HCT116 (cell line): ENCODE results near the gene CAPN5. TPM values are rescaled to one million over a fixed set of nuclear protein-coding genes. Genes with fewer than 3 reads are reported as not detected.

Source experiments
- ATAC-seq: fragments of 200-7000 bp; cut with Tn5 transposase; 2 replicates; pipeline ENCODE4 v1.9.1; 2020; ENCODE audit warnings: mild to moderate bottlenecking, moderate library complexity
- BruUV-seq: library from RNA; stranded (reverse); fragments of 400-500 nt; replicated peaks from 2 replicates; lab custom pipeline; 2021; lab: Mats Ljungman, UMichigan
- CTCF ChIA-PET: fragments of 300-600 bp; sonication (Branson Sonifier 250); formaldehyde crosslinking; loops from one replicate; lab custom pipeline; 2021; ENCODE audit warnings: antibody characterized with exemption; lab: Charles Lee
- POLR2A ChIA-PET: fragments of 300-600, 350-600 bp; sonication (Branson Sonifier 250); formaldehyde crosslinking; loops from one replicate; lab custom pipeline; 2021; ENCODE audit warnings: antibody characterized with exemption; lab: Charles Lee
- RAD21 ChIA-PET, 2 experiments: fragments of 300-600 bp; sonication (Branson Sonifier 250); formaldehyde crosslinking; loops; one replicate each; lab custom pipeline; 2023; ENCODE audit warnings: low total read pairs in 2 of 2; ENCODE audit not compliant: uncharacterized antibody in 2 of 2, unreplicated experiment in 2 of 2, low non-redundant PET in 1 of 2; lab: Charles Lee
- DNase-seq: peaks from one replicate; pipeline ENCODE4 v3.0.0-alpha.2; 2010; ENCODE audit warnings: low read depth, low spot score
- H2AFZ ChIP-seq: fragments of 200-600 bp; shearing (Covaris generic), sonication (generic); 2 replicates; pipeline ENCODE4 v1.6.1; 2017; ENCODE audit warnings: low read depth, mixed run types, mixed read lengths, antibody characterized with exemption, low read length; ENCODE audit not compliant: poor library complexity, severe bottlenecking
- H3K27ac ChIP-seq: 2 replicates; pipeline ENCODE4 v1.5.1; 2012; ENCODE audit warnings: low read depth, low read length
- H3K27me3 ChIP-seq: fragments of 200-600 bp; sonication (generic); 2 replicates; pipeline ENCODE4 v1.6.1; 2016; ENCODE audit warnings: mixed run types, low read length, mixed read lengths; ENCODE audit not compliant: insufficient read depth
- H3K36me3 ChIP-seq, 2 experiments: fragments of 200-500 bp in 1 of 2; fragments of 200-600 bp in 1 of 2; sonication (Bioruptor generic) in 1 of 2; sonication (generic) in 1 of 2; 2 replicates each; pipeline versions ENCODE4 v1.5.1 to v1.6.1; 2014 to 2016; ENCODE audit warnings: low read length in 2 of 2, inconsistent platforms in 1 of 2, mixed read lengths in 1 of 2, mixed run types in 1 of 2; ENCODE audit not compliant: insufficient read depth in 2 of 2, control insufficient read depth in 1 of 2
- H3K4me1 ChIP-seq, 2 experiments: fragments of 200-600 bp in 1 of 2; sonication (generic) in 1 of 2; 2 replicates each; pipeline versions ENCODE4 v1.5.1 to v1.6.1; 2012 to 2017; ENCODE audit warnings: low read length in 2 of 2, inconsistent platforms in 1 of 2, mild to moderate bottlenecking in 1 of 2, mixed read lengths in 1 of 2, mixed run types in 1 of 2, moderate library complexity in 1 of 2; ENCODE audit not compliant: insufficient read depth in 2 of 2, control insufficient read depth in 1 of 2
- H3K4me2 ChIP-seq: fragments of 200-600 bp; sonication (generic); 2 replicates; pipeline ENCODE4 v1.6.1; 2017; ENCODE audit warnings: mixed run types, low read length, mixed read lengths
- H3K4me3 ChIP-seq, 2 experiments: fragments of 200-600 bp in 1 of 2; sonication (generic) in 1 of 2; replicated peaks in 1 of 2; 2 replicates each; pipeline ENCODE4 v1.5.1; 2011 to 2016; ENCODE audit warnings: low read length in 2 of 2, control low read depth in 1 of 2, low read depth in 1 of 2, mild to moderate bottlenecking in 1 of 2, mixed read lengths in 1 of 2, mixed run types in 1 of 2
- H3K79me2 ChIP-seq: fragments of 200-600 bp; sonication (generic); 2 replicates; pipeline ENCODE4 v1.6.1; 2017; ENCODE audit warnings: mild to moderate bottlenecking, mixed run types, low read length, moderate library complexity, mixed read lengths; ENCODE audit not compliant: insufficient read depth
- H3K9ac ChIP-seq: fragments of 200-600 bp; sonication (generic); 2 replicates; pipeline ENCODE4 v1.6.1; 2016; ENCODE audit warnings: low read length, mixed read lengths
- H3K9me2 ChIP-seq: fragments of 200-600 bp; sonication (generic), shearing (Covaris generic); 2 replicates; pipeline ENCODE4 v1.6.1; 2017; ENCODE audit warnings: mixed run types, mild to moderate bottlenecking, moderate library complexity; ENCODE audit not compliant: insufficient read depth
- H3K9me3 ChIP-seq, 2 experiments: fragments of 200-500 bp in 1 of 2; fragments of 200-600 bp in 1 of 2; sonication (Bioruptor generic) in 1 of 2; sonication (generic) in 1 of 2; 2 replicates each; pipeline ENCODE4 v1.6.1; 2014 to 2017; ENCODE audit warnings: low read length in 2 of 2, mixed read lengths in 2 of 2, inconsistent platforms in 1 of 2, low read depth in 1 of 2, mild to moderate bottlenecking in 1 of 2, mixed run types in 1 of 2, moderate library complexity in 1 of 2; ENCODE audit not compliant: control insufficient read depth in 1 of 2, insufficient read depth in 1 of 2
- H4K20me1 ChIP-seq: fragments of 200-600 bp; sonication (generic), shearing (Covaris generic); 2 replicates; pipeline ENCODE4 v1.6.1; 2017; ENCODE audit warnings: mixed run types, mild to moderate bottlenecking, moderate library complexity; ENCODE audit not compliant: insufficient read depth
- ATF3 ChIP-seq: IDR thresholded peaks from 2 replicates; pipeline ENCODE4 v1.6.1; 2012
- CBX3 ChIP-seq: IDR thresholded peaks from 2 replicates; pipeline ENCODE4 v1.6.1; 2012; ENCODE audit warnings: low read depth
- EZH2 ChIP-seq: fragments of 200-600 bp; sonication (generic); IDR thresholded peaks from 2 replicates; pipeline ENCODE4 v1.6.1; 2017; ENCODE audit warnings: antibody characterized with exemption, mixed run types
- JUND ChIP-seq: IDR thresholded peaks from 2 replicates; pipeline ENCODE4 v1.6.1; 2012
- POLR2AphosphoS5 ChIP-seq: IDR thresholded peaks from 2 replicates; pipeline ENCODE4 v1.6.1; 2011; ENCODE audit warnings: mild to moderate bottlenecking, low read depth, low read length, moderate library complexity
- RAD21 ChIP-seq: IDR thresholded peaks from 2 replicates; pipeline ENCODE4 v1.6.1; 2012; ENCODE audit warnings: low read depth, mild to moderate bottlenecking
- REST ChIP-seq: IDR thresholded peaks from 2 replicates; pipeline ENCODE4 v1.6.1; 2012; ENCODE audit warnings: low read depth
- TCF7L2 ChIP-seq: IDR thresholded peaks from 2 replicates; pipeline ENCODE4 v1.7.0; 2011; ENCODE audit warnings: borderline replicate concordance, inconsistent platforms; ENCODE audit not compliant: insufficient read depth, insufficient read length; ENCODE audit errors: extremely low read depth
- ZBTB33 ChIP-seq: IDR thresholded peaks from 2 replicates; pipeline ENCODE4 v1.6.1; 2011; ENCODE audit warnings: mild to moderate bottlenecking, low read length, moderate library complexity; ENCODE audit not compliant: insufficient replicate concordance; ENCODE audit errors: extremely low read depth
- ZFX ChIP-seq: fragments of 450-650 bp; IDR thresholded peaks from 2 replicates; pipeline ENCODE4 v1.6.1; 2017
- intact Hi-C: fragments of 100-400 bp; cut with micrococcal nuclease; formaldehyde crosslinking; loops from 2 replicates; pipeline ENCODE4 v1.10.0; 2022
- total RNA-seq: library from RNA; stranded (reverse); gene quantifications from one replicate; pipeline ENCODE4 v1.2.1, GENCODE V29; 2021; ENCODE audit not compliant: unreplicated experiment

CAPN5 gene
- total RNA-seq, 1 experiment from 2014 or later = 8.6 TPM

GRCh38 chr11:77172666-77172982, 105.9 kb downstream of the CAPN5 start:
- CTCF ChIA-PET = no interaction called here
- no peak overlapping the region for H3K9ac ChIP-seq
- no peaks in the 10 kb centered on the region for H3K27me3 ChIP-seq
- DNase-seq = no peak
- H3K36me3 ChIP-seq = no peaks in the 10 kb centered on the region
- no peaks in the 10 kb centered on the region for H4K20me1 ChIP-seq
- H3K4me3 ChIP-seq = no peak overlapping the region
- H2AFZ ChIP-seq = no peak overlapping the region
- H3K4me2 ChIP-seq = no peak overlapping the region
- POLR2A ChIA-PET = no interaction called here
- intact Hi-C loops = no loop called here
- TF ChIP-seq ATF3 (no peak), ZFX (no peak), REST (no peak)
- RAD21 ChIA-PET = no interaction called here
- ATAC-seq = no peak
- H3K9me3 ChIP-seq = no peaks in the 10 kb centered on the region
- H3K79me2 ChIP-seq = no peaks in the 10 kb centered on the region
- no peak overlapping the region for H3K27ac ChIP-seq
- no peaks in the 10 kb centered on the region for H3K9me2 ChIP-seq
- no TSS peak for BruUV-seq
- H3K4me1 ChIP-seq = no peaks in the 10 kb centered on the region

GRCh38 chr11:77173494-77173893, 106.7 kb downstream of the CAPN5 start:
- BruUV-seq = no TSS peak
- H3K27me3 ChIP-seq = no peaks in the 10 kb centered on the region
- ATAC-seq (no peak), DNase-seq (no peak)
- RAD21 ChIA-PET = no interaction called here
- POLR2A ChIA-PET = no interaction called here
- no peaks in the 10 kb centered on the region for H3K4me1 ChIP-seq
- CTCF ChIA-PET = interaction anchor here (1.1 kb wide), 1 partner anchor 47 kb away, joined by 3 read pairs; no protein-coding TSS in a partner anchor
- H2AFZ ChIP-seq = no peak overlapping the region
- no peak overlapping the region for H3K4me3 ChIP-seq
- no peaks in the 10 kb centered on the region for H4K20me1 ChIP-seq
- H3K36me3 ChIP-seq = no peaks in the 10 kb centered on the region
- H3K4me2 ChIP-seq = no peak overlapping the region
- H3K9me3 ChIP-seq = no peaks in the 10 kb centered on the region
- intact Hi-C loops = no loop called here
- no peak overlapping the region for H3K27ac ChIP-seq
- H3K79me2 ChIP-seq = no peaks in the 10 kb centered on the region
- H3K9ac ChIP-seq = no peak overlapping the region
- no peaks in the 10 kb centered on the region for H3K9me2 ChIP-seq
- TF ChIP-seq ZFX (no peak), REST (no peak), RAD21 (no peak), POLR2AphosphoS5 (no peak), EZH2 (no peak), JUND (no peak), ZBTB33 (no peak), TCF7L2 (no peak), CBX3 (no peak)
